HG03064 (cell line): Measurements from ENCODE around the gene MPRIP.
"Not testable (repeated sequence)": the region's sequence is repeated elsewhere in the genome, so short reads cannot be mapped to it uniquely, and the experiment has no call there.

Source experiments
- ATAC-seq: cut with Tn5 transposase; IDR thresholded peaks from one replicate; pipeline ENCODE4 v1.9.1; 2021; ENCODE audit warnings: low read depth; ENCODE audit not compliant: unreplicated experiment

The MPRIP gene

DNA sequence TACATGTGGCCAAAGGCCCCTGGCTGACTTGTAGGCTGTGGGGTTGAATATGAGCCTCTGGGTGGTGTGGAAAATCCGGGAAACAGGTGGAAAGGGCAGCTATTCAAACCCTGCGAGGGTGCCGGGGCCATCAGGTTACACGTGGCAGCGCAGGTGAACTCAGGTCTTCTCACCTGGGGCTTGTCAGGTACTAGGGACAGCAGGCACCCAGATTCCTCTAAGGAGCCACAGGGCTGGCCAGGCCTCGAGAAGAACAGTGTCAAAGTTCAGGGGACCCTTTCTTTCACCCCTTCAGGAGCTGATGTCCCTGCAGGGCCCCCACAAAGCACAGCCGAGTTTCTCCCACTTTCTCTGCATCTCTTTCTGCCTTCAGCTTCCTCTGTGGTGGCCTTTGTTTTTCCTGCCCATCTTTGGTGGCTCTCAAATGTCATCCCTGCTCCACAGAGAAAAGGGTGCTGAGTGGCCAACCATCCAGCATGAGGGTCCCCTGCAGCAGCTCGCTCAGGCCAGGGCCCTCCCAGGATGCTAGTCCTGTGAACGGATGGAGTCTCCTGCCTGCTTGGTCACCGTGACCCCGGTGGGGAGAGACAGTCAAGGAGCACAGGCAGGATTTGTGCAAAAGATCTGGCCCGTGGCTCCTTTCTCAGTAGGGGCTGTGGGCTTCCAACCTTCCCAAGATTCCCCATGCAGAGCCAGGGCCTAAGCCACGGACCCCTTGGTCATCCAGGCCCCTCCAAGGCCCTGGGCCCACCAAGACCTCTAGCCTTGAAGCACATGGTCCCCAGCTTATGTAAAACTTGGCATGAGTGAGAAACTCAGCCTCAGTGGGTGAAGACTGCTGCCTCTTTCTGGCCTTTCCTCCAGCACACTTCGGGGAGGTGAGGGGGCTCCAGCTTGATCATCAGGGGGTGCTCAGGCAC is 28.2 kb upstream of the MPRIP start:
- ATAC-seq, result not testable (repeated sequence)

- ATAC-seq, result not testable (repeated sequence)
Measured at GRCh38 chr17:17014748-17015124, 27.5 kb upstream of the MPRIP start.

- no peak for ATAC-seq
Measured at GRCh38 chr17:17015230-17015629, 27.0 kb upstream of the MPRIP start.

DNA sequence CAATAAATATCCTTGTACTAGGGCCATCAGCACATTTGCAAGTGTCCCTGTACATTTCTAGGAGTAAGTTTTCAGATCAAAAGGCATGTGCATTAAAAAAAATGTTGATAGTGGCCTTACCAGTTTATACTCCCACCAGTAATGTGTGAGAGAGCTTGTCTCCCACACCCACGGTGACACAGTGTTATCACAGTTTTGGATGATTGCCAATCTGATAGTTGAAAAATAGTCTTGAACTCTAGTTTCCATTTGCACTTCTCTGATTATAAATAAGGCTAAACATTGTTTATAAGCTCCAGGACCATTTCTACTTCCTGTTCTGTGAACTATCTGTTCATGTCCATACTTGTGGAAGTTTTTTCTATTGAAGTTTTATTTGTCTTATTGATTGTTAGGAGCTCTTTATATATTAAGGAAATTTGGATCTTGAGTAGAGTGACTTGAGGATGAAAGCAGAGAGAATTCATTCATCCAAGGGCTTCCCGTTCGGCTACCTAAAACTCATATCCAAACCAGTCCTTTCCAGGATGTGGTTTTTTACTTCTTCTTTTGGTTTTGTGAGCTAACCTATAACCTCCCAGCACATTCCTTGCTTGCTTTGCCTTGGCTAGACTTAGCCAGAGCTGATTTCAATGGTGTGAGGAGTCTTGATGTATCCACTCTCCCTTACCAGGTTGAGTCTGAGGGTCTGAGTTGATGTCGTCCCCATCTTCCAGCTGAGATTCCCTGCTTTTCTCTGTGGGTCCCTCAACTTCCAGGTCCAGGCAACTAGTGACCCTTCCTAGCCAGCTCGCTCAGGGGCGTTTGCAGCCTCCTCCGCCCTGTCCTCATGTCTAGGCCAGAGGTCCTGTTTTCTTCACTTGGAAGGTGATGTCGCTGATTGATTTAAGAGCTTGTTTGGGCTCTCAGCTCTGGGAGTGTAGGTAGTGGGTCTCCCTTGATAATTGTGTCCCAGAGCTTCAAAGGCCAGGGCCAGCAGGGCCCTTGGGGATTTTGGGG is 25.8 kb upstream of the MPRIP start:
- ATAC-seq, result not testable (repeated sequence)

DNA sequence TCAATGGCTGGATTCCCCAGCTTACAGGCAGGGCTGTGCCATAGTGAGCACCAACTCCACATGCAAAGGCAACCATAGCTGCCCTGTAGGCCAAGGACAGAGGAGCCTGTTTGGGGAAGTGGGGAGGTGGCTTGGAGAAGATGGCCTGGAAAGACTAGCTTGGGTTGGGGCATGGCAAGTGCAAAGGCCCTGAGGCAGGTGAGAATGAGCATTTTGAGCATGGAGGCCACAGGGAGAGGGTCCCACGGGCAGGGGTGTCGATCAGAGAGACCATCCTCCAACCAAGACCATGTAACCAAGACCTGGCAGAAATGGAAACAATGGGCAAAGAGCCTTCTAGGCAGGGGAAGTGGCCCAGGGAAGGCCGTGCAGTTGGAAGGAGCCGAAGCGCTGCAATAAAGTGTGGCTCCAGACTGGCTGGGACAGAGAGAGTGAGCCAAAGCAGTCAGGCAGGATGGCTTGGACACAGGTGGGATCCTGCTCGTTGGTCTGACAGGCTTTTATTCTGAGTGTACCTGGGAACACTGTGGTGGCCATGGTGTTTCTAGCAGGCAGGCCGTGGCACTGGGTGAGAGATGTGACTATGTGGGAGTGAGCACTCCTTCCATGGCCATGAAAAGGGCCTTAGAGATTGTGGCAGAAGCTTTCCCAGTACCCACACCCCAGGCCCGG is 24.8 kb upstream of the MPRIP start:
- ATAC-seq, result no peak

- no peak for ATAC-seq
Measured at GRCh38 chr17:17018021-17018441, 24.2 kb upstream of the MPRIP start.

- ATAC-seq, result no peak
Measured at GRCh38 chr17:17018612-17019429, 23.4 kb upstream of the MPRIP start.

DNA sequence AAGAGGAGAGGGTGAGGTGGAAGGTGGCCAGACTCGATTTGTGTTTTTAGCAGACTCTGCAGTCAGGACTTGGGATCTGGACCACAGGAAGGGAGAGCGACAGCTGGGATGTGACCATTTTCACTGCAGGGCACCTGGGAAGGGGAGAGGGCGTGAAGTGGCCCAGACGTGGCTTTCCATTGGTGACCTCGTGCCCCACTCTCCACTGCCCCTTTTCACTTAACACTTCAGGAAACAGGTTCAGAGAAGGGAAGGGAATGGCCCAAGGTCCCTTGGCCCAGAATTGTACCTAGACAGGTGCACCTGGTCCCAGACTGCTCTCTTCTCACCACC is 22.9 kb upstream of the MPRIP start:
- ATAC-seq, result no peak

- ATAC-seq, result no peak
Measured at GRCh38 chr17:17019891-17020456, 22.3 kb upstream of the MPRIP start.

GRCh38 chr17:17020821-17021193 is 21.4 kb upstream of the MPRIP start:
- no peak for ATAC-seq

DNA sequence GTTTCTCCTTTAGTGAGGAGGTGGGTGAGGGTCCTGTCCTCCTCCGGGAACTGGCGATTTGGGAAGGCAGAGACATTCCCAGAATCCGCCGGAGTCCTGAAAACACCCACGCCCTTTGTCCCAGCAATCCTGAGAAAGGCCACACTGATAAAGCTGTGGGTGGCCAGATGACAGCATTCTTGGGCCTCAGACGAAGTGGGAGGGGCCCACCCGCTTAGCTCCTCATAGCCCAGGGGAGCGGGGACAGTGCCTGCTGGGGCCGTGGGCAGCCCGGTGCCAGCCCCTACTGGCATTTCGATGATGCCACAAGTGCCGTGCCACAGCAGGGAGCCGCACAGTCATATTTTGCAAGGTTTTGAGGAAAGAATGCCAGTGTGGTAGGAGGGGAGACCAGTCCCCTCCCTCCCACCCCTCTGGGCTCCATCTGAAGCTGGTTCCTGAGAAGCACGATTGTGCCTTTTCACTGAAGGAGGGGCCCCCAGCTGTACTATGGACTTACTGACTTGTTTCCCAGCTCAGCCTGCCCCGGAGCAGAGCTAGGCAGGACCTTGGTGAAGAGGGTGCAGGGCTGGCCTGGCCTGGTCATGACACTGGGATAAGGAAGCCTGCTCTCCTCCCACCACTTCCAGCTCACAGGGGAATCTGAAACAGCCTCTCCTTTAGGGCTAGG is 20.9 kb upstream of the MPRIP start:
- no peak for ATAC-seq

DNA sequence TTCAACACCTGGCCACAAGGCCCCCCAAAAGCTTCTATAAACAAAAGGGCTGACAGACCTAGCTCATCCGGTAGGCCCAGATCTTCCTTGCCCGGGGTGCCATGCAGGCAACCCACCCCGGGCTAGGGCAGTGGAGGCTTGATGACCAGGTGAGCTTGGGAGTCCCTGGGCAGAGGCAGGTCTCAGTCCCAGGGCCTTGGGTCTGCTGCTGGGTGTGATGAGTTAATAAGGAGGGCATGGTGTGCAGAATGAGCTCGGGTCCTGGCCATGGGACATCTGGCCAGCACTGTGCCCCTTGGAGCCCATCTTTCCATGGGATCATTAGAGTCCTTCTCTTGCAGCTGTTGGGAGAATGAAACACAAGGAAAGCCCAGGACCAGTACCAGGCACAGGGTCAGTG is 20.2 kb upstream of the MPRIP start:
- ATAC-seq, result no peak

GRCh38 chr17:17022456-17022855 is 19.8 kb upstream of the MPRIP start:
- no peak for ATAC-seq

DNA sequence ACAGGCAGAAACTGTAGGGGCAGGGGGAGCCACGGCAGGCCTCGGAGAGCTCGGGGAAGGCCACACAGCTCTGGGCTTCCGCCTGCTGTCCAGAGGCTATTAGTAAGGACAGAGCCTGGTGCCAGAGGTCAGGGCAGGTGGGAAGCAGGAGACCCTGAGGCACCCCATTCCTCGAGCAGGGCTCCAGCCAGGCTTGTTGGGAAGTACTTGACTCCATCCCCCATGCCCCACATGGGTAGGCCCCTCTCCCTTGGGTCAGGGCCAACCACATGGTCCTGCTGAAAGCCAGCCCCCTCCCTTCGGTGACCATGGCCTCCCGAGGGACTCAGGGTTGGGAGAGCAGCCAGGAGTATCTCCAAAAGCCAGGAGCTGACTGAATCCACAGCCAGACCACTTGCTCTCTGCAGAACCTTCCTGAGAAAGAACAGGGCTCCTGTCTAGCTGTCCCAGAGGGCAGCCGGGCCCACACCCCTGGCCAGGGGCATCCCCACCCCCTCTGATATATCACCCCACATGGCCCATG is 17.4 kb upstream of the MPRIP start:
- no peak for ATAC-seq

- no peak for ATAC-seq
Measured at GRCh38 chr17:17025621-17026020, 16.6 kb upstream of the MPRIP start.

GRCh38 chr17:17026163-17026562 is 16.1 kb upstream of the MPRIP start:
- ATAC-seq, result no peak

- no peak for ATAC-seq
Measured at GRCh38 chr17:17027442-17028058, 14.7 kb upstream of the MPRIP start.

- ATAC-seq, result no peak
Measured at GRCh38 chr17:17028059-17028877, 14.0 kb upstream of the MPRIP start.
